NCI-H226 (cell line): ENCODE results near the gene ZNF330.

Source experiments
- DNase-seq: peaks from one replicate; pipeline ENCODE4 v3.0.0-alpha.2; 2015

Gene ZNF330

GRCh38 chr4:141238186-141238585, 17.5 kb downstream of the ZNF330 start:
- DNase-seq = no peak

GRCh38 chr4:141240259-141240658, 19.6 kb downstream of the ZNF330 start:
- DNase-seq = no peak

GRCh38 chr4:141240671-141241070, 20.0 kb downstream of the ZNF330 start:
- no peak for DNase-seq

DNA sequence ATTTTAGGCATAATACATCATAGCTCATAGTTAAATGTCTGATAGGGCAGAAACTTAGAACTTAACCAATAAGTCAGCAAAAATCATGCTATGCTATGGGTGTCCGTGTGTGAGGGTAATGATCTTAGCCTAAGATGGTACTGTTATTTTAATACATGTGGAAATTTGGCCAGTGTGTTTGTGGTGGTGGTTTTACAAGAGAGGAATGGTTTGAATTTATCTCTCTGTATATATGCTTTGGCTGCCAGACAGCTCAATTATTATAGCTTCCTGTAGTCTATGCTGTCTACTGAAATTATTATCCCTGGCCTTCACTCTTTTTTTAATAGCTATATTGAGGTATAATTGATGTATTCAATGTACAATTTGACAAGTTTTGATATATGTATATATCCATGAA, 21.3 kb downstream of the ZNF330 start:
- DNase-seq = no peak

- DNase-seq = no peak
Measured at GRCh38 chr4:141244419-141244818, 23.7 kb downstream of the ZNF330 start.

- DNase-seq = peak; percentile 73
Measured at GRCh38 chr4:141246243-141246642, 25.5 kb downstream of the ZNF330 start.

- peak; percentile 53 for DNase-seq
Measured at GRCh38 chr4:141246683-141247429, 26.2 kb downstream of the ZNF330 start.

- no peak for DNase-seq
Measured at GRCh38 chr4:141247430-141247780, 26.7 kb downstream of the ZNF330 start.

DNA sequence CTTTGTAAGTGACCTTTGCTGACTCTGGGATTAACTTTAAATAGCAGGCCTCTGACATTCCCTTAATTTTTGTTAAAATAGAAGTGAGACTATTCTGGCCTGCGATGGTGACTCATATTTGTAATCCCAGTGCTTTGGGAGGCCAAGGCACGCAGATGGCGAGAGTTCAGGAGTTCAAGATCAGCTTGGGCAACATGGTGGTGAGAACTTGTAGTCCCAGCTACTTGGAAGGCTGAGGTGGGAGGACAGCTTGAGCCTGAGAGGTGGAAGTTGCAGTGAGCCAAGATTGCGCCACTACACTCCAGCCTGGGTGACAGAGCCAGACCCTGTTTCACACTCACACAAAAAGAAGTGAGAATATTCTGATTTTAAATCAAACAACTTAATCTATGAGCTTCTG, 27.3 kb downstream of the ZNF330 start:
- peak; percentile 47 for DNase-seq

DNA sequence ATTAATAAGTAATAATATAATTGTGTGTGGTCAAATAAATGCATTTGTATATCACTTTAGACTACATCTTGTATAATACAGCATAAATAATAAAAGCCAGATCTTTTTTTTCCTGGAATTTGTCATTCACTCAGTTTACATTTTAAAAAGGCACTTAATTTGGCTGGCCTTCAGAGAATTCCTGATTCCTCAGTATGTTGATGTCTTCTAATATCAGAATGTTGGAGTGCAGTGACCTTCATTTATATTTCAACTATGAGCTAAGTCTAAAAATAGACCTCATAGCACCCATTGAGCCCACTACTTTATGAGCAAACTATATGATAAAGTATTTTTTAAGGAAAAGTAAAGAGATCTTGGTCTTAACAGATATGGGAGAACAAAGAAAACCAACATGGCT, 27.8 kb downstream of the ZNF330 start:
- DNase-seq = no peak

GRCh38 chr4:141254326-141254725, 33.6 kb downstream of the ZNF330 start:
- no peak for DNase-seq

- no peak for DNase-seq
Measured at GRCh38 chr4:141255016-141255415, 34.3 kb downstream of the ZNF330 start.

DNA sequence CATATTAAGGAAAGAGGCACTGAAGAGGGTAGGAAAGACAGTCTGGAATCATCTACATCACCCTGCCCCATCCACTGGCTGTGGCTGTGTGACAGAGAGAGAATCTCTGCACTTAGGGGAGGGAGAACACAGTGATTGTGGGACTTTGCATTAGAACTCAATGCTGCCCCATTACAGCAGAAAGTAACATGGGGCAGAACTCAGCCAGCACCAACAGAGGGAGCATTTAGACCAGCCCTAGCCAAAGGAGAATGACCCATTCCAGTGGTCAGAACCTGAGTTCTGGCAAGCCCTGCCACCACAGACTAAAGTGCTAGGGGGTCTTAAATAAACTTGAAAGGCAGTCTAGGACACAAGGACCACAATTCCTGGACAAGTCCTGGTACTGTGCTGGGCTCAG, 37.9 kb downstream of the ZNF330 start:
- no peak for DNase-seq

GRCh38 chr4:141275834-141276233, 55.1 kb downstream of the ZNF330 start:
- no peak for DNase-seq

- DNase-seq = no peak
Measured at GRCh38 chr4:141283152-141283551, 62.5 kb downstream of the ZNF330 start.

DNA sequence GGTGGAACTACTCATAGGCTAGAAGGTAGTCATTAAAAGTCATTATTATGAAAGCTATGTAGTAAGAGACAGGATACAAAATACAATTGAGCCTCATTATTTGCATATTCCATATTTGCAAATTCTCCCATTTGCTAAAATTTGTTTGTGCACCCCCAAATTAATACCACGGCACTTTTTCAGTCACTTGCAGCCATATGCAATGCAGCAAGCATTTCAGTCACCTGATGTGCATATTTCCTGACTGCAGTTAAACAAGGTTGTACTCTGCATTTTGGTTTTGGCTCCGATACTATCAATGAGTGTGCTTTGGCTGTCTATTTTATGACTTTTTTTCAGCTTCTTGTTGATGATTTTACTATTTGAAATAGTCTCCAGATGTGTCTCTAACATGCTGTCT, 62.9 kb downstream of the ZNF330 start:
- DNase-seq = no peak
